ENCODE results near the gene CTDSPL. TPM values are rescaled to one million over a fixed set of nuclear protein-coding genes. Genes with fewer than 3 reads are reported as not detected.

The CTDSPL gene
- total and polyA plus RNA-seq, 10 of the 15 experiments (the other 5 are each of a cell fraction or from before 2014, with no cell fraction given) = 0.05 to 0.51 (median 0.18) TPM; not detected in 6

DNA sequence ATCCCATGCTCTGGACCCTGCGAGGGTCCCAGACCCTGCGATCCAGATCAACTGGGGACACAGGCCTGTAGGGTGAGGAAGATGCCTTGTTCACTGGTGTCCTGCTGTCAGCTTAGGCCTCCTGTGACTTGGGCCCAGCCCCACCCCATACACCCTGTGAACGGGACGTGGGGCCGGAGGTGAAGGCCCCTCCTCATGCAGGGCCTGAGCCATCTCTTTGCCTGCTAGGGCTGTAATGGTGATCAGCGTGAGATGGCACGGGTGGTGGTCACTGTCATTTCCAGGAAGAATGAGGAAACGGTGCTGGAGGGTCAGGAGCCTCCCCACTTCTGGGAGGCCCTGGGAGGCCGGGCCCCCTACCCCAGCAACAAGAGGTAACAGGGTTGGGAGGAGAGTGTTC is 141.3 kb downstream of the CTDSPL start:
- H3K4me2 ChIP-seq (ENCODE audit: control insufficient read depth, insufficient read depth) = no peak overlapping the region
- CTCF ChIA-PET = interaction anchor here (1.0 to 1.9 kb wide), 4 partner anchors 29 to 147 kb away, joined by 3 to 7 read pairs (median 4); no protein-coding TSS in a partner anchor
- H3K9ac ChIP-seq (ENCODE audit: control insufficient read depth, insufficient read depth, low read length) = no peak overlapping the region
- no peaks in the 10 kb centered on the region for H3K9me3 ChIP-seq (replicated peaks; ENCODE audit: control insufficient read depth, insufficient read depth, low read length)
- H2AFZ ChIP-seq (ENCODE audit: control insufficient read depth, low read depth, low read length) = no peak overlapping the region
- TF ChIP-seq SREBF1 (IDR thresholded peaks at IDR 0.05; ENCODE audit: low read length) (no peak), NFXL1 (IDR thresholded peaks at IDR 0.05; ENCODE audit: borderline replicate concordance) (no peak), POLR2AphosphoS2 (IDR thresholded peaks at IDR 0.05; ENCODE audit: low read depth, low read length) (no peak), NBN (IDR thresholded peaks at IDR 0.05) (no peak), BMI1 (IDR thresholded peaks at IDR 0.05; ENCODE audit: borderline replicate concordance) (no peak), NFYB (IDR thresholded peaks at IDR 0.05; ENCODE audit: insufficient read depth, low read depth, low read length) (no peak), RAD51 (IDR thresholded peaks at IDR 0.05) (no peak), ZNF24 (IDR thresholded peaks at IDR 0.05) (no peak), CHD4 (IDR thresholded peaks at IDR 0.05) (no peak), POLR2A (IDR thresholded peaks at IDR 0.05; ENCODE audit: low read depth, low read length) (no peak), CBX3 (IDR thresholded peaks at IDR 0.05; ENCODE audit: borderline replicate concordance, low read depth) (no peak), TCF12 (IDR thresholded peaks at IDR 0.05; ENCODE audit: low read depth, low read length) (no peak), SUZ12 (IDR thresholded peaks at IDR 0.05; ENCODE audit: unreplicated experiment) (no peak), TBL1XR1 (IDR thresholded peaks at IDR 0.05; ENCODE audit: low read depth, low read length) (no peak), EZH2 (IDR thresholded peaks at IDR 0.05; ENCODE audit: borderline replicate concordance, control insufficient read depth, low read depth, low read length) (no peak), JUNB (IDR thresholded peaks at IDR 0.05) (no peak), ETV6 (conservative IDR thresholded peaks at IDR 0.05 in 1 of 2, IDR thresholded peaks at IDR 0.05 in 1 of 2; ENCODE audit: borderline replicate concordance in 1 of 2, low read depth in 1 of 2) (no peak), PAX8 (IDR thresholded peaks at IDR 0.05) (no peak), BCL11A (IDR thresholded peaks at IDR 0.05; ENCODE audit: low read depth, low read length) (no peak)
- SMC1A ChIA-PET (ENCODE audit: uncharacterized antibody, unreplicated experiment) = interaction anchor here (1.2 kb wide), 1 partner anchor 29 kb away, joined by 7 read pairs; no protein-coding TSS in a partner anchor
- no peak overlapping the region for H3K4me3 ChIP-seq
- FAIRE-seq (no peak), ATAC-seq (no peak), DNase-seq (ENCODE audit: low read depth, low spot score) (no peak)
- POLR2A ChIA-PET = no interaction called here
- peaks cover 0 to 3% of the 10 kb centered on the region in 2 experiments; a peak in 2 of 4 replicates for H3K36me3 ChIP-seq (ENCODE audit: control insufficient read depth in 2 of 2, insufficient read depth in 2 of 2, low read length in 1 of 2)
- H3K4me1 ChIP-seq (ENCODE audit: control insufficient read depth, insufficient read depth, low read length) = peaks cover 8% of the 10 kb centered on the region
- H3K27ac ChIP-seq (ENCODE audit: control insufficient read depth, insufficient read depth) = no peak overlapping the region
- in situ Hi-C loops (cut with MboI) = no loop called here
- BruUV-seq (replicated peaks) = no TSS peak
- no peaks in the 10 kb centered on the region for H3K27me3 ChIP-seq (replicated peaks in 1 of 2; ENCODE audit: control insufficient read depth in 2 of 2, insufficient read depth in 2 of 2, low read length in 1 of 2)
- no peaks in the 10 kb centered on the region for H4K20me1 ChIP-seq (ENCODE audit: control insufficient read depth, insufficient read depth)
- 77% methylated on average over 9 of the region's 9 CpGs for WGBS (ENCODE audit: insufficient coverage, insufficient replicate concordance, low lambda C conversion rate, missing lambda C conversion rate)
- RAD21 ChIA-PET (ENCODE audit: unreplicated experiment) = interaction anchor here (1.9 kb wide), 1 partner anchor 28 kb away, joined by 9 read pairs; no protein-coding TSS in a partner anchor
- intact Hi-C loops (cut with micrococcal nuclease; ENCODE audit: unreplicated experiment) = loop anchor here (1.0 kb wide), 1 partner anchor 29 kb away; no protein-coding TSS in a partner anchor
- no peaks in the 10 kb centered on the region for H3K79me2 ChIP-seq (ENCODE audit: control insufficient read depth, insufficient read depth, low read length)

Data from GM12878 (cell line).